Endothelial cell (in vitro differentiated cells): ENCODE results near the gene HOXC4. TPM values are rescaled to one million over a fixed set of nuclear protein-coding genes. Genes with fewer than 3 reads are reported as not detected.
"Not testable (repeated sequence)": the region's sequence is repeated elsewhere in the genome, so short reads cannot be mapped to it uniquely, and the experiment has no call there.

Source experiments
- DNase-seq: peaks from one replicate; pipeline ENCODE4 v3.0.0; 2021; ENCODE audit warnings: low spot score
- H3K27ac Mint-ChIP-seq: one replicate; pipeline ENCODE4 v1.8.0; 2021; ENCODE audit warnings: mixed read lengths, inconsistent platforms; ENCODE audit not compliant: unreplicated experiment
- H3K27me3 Mint-ChIP-seq: one replicate; pipeline ENCODE4 v1.8.0; 2021; ENCODE audit warnings: mild to moderate bottlenecking, moderate library complexity, mixed read lengths, inconsistent platforms; ENCODE audit not compliant: unreplicated experiment
- H3K36me3 Mint-ChIP-seq: one replicate; pipeline ENCODE4 v1.8.0; 2021; ENCODE audit warnings: mild to moderate bottlenecking, low read depth, mixed read lengths, inconsistent platforms; ENCODE audit not compliant: unreplicated experiment
- H3K4me1 Mint-ChIP-seq: one replicate; pipeline ENCODE4 v1.8.0; 2021; ENCODE audit warnings: mild to moderate bottlenecking, mixed read lengths, inconsistent platforms; ENCODE audit not compliant: unreplicated experiment
- H3K4me3 Mint-ChIP-seq: one replicate; pipeline ENCODE4 v1.8.0; 2021; ENCODE audit warnings: mild to moderate bottlenecking, mixed read lengths, inconsistent platforms; ENCODE audit not compliant: unreplicated experiment
- H3K9me3 Mint-ChIP-seq: one replicate; pipeline ENCODE4 v1.8.0; 2021; ENCODE audit warnings: mixed read lengths, inconsistent platforms; ENCODE audit not compliant: unreplicated experiment
- microRNA-seq: library from miRNA; unstranded; fragments of <30 nt; microRNA quantifications from one replicate; pipeline ENCODE4, GENCODE V29; 2020; ENCODE audit not compliant: unreplicated experiment
- total RNA-seq: library from RNA; stranded (reverse); fragmentation: NEBNext Ultra II Directional; extraction: Animal tissue kit (Norgen Biotek cat#: 25700); gene quantifications from one replicate; pipeline ENCODE4 v1.2.1, GENCODE V29; 2021; ENCODE audit not compliant: unreplicated experiment

The HOXC4 gene
- total RNA-seq, 1 donor from 2014 or later = not detected

- H3K27me3 Mint-ChIP-seq, H3K4me1 Mint-ChIP-seq, DNase-seq, H3K9me3 Mint-ChIP-seq, H3K36me3 Mint-ChIP-seq, H3K27ac Mint-ChIP-seq, H3K4me3 Mint-ChIP-seq: not testable (repeated sequence)
These were observed 47.0 kb downstream of the HOXC4 start for GRCh38 chr12:54100588-54100987.

GRCh38 chr12:54102223-54102622, 48.6 kb downstream of the HOXC4 start:
- not testable (repeated sequence) for H3K4me1 Mint-ChIP-seq, H3K9me3 Mint-ChIP-seq, H3K4me3 Mint-ChIP-seq, DNase-seq, H3K27ac Mint-ChIP-seq, H3K36me3 Mint-ChIP-seq
- H3K27me3 Mint-ChIP-seq = peaks cover 12% of the 10 kb centered on the region

- DNase-seq, H3K27ac Mint-ChIP-seq, H3K4me3 Mint-ChIP-seq, H3K4me1 Mint-ChIP-seq, H3K36me3 Mint-ChIP-seq, H3K9me3 Mint-ChIP-seq: not testable (repeated sequence)
- H3K27me3 Mint-ChIP-seq = peaks cover 15% of the 10 kb centered on the region
These were observed 50.2 kb downstream of the HOXC4 start for GRCh38 chr12:54103827-54104226.

Small RNA genes lying within 50 kb of the gene (microRNA-seq; reads per million reads assigned to microRNA genes)
- 11.6 reads per million, percentile 61 among the genes with 10 or more reads in this experiment for gene MIR615

Other genes with a start within 250 kb of the HOXC4 start
- 0.38 TPM for gene HOXC13, start 115.0 kb upstream of the HOXC4 start, total RNA-seq
- 1.3 TPM for gene HOXC12, start 98.9 kb upstream of the HOXC4 start, total RNA-seq
- gene HOXC11, start 80.7 kb upstream of the HOXC4 start, total RNA-seq = 0.38 TPM
- 1.4 TPM for gene HOTAIR, start 78.9 kb upstream of the HOXC4 start, total RNA-seq
- gene HOXC10, start 68.7 kb upstream of the HOXC4 start, total RNA-seq = 1.9 TPM
- gene HOXC9, start 53.7 kb upstream of the HOXC4 start, total RNA-seq = 0.28 TPM
- not detected for gene HOXC8, start 44.9 kb upstream of the HOXC4 start, total RNA-seq
- gene HOXC6, start 25.4 kb upstream of the HOXC4 start, total RNA-seq = 0.21 TPM
- gene HOXC5, start 20.8 kb upstream of the HOXC4 start, total RNA-seq = not detected
- 24.2 TPM for gene SMUG1, start 135.2 kb downstream of the HOXC4 start, total RNA-seq
- 173 TPM for gene CBX5, start 226.3 kb downstream of the HOXC4 start, total RNA-seq
- gene HNRNPA1, start 226.9 kb downstream of the HOXC4 start, total RNA-seq = 1,804 TPM
- gene NFE2, start 247.2 kb downstream of the HOXC4 start, total RNA-seq = 0.49 TPM